Activated T-cell treated with anti-CD3 and anti-CD28 coated beads, Interleukin-2, amount 50 U/mL, for 72 hours (primary cell): ENCODE measurements around the gene CCDC85B. TPM values are rescaled to one million over a fixed set of nuclear protein-coding genes. Genes with fewer than 3 reads are reported as not detected.
"Not testable (repeated sequence)": the region's sequence is repeated elsewhere in the genome, so short reads cannot be mapped to it uniquely, and the experiment has no call there.

ENCODE experiments used
- ATAC-seq, 2 donors: fragments of 150-1000 bp; cut with Tn5 transposase; replicated peaks in 1 of 2; 2 replicates each; pipeline ENCODE4 v1.10.0; 2021; ENCODE audit warnings: moderate library complexity in 2 of 2, mild to moderate bottlenecking in 1 of 2
- DNase-seq, 2 donors: peaks; one replicate each; pipeline ENCODE4 v3.0.0; 2021 to 2022; ENCODE audit warnings: mixed read lengths in 1 of 2
- H3K27ac Mint-ChIP-seq: one replicate; pipeline ENCODE4 v1.8.0; 2022; ENCODE audit warnings: mild to moderate bottlenecking, moderate library complexity, mixed read lengths
- H3K27me3 Mint-ChIP-seq: one replicate; pipeline ENCODE4 v1.8.0; 2022; ENCODE audit warnings: low read depth, mixed read lengths
- H3K36me3 Mint-ChIP-seq, 2 donors: one replicate each; pipeline ENCODE4 v1.8.0; 2022; ENCODE audit warnings: mixed read lengths in 2 of 2, mild to moderate bottlenecking in 1 of 2; ENCODE audit not compliant: insufficient read depth in 2 of 2
- H3K4me1 Mint-ChIP-seq: one replicate; pipeline ENCODE4 v1.8.0; 2022; ENCODE audit warnings: low read depth, mixed read lengths
- H3K4me3 Mint-ChIP-seq, 2 donors: one replicate each; pipeline ENCODE4 v1.8.0; 2022; ENCODE audit warnings: mild to moderate bottlenecking in 2 of 2, mixed read lengths in 2 of 2, moderate library complexity in 2 of 2
- H3K9me3 Mint-ChIP-seq, 2 donors: one replicate each; pipeline ENCODE4 v1.8.0; 2022; ENCODE audit warnings: mixed read lengths in 2 of 2
- total RNA-seq, 2 donors: library from RNA; stranded (reverse); gene quantifications; one replicate each; pipeline ENCODE4 v1.2.3, GENCODE V29; 2022

Gene CCDC85B
- total RNA-seq, 2 donors from 2014 or later: 35.4 to 37.5 TPM

DNA sequence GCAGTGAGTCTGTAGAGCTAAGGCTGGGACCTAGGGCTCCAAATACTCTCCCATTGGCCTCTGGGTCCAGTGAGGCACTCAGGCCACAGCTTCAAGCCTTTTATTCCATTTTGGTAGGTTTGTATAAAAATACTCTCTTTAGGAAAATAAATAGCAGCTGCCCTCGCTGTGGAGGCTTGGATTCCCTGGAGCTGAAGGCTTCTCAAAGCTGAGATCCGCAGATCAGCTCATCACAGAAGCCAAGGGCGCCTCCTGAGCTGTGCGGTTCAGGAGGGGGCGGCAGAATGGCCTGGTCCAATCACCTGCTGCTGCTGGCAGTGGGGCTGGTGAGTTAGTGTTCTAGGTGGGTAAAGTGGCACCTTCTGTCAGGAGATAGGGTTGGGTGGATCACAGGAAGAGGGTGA, 1.7 kb downstream of the CCDC85B start:
- not testable (repeated sequence) for ATAC-seq, H3K27me3 Mint-ChIP-seq, H3K9me3 Mint-ChIP-seq, H3K36me3 Mint-ChIP-seq
- Mint-ChIP-seq H3K27ac (peak overlapping the region; percentile 89), H3K4me3 (peak overlapping the region; percentile 91 to 94), H3K4me1 (peaks cover 77% of the 10 kb centered on the region)
- peak; percentile 49 to 54 for DNase-seq

DNA sequence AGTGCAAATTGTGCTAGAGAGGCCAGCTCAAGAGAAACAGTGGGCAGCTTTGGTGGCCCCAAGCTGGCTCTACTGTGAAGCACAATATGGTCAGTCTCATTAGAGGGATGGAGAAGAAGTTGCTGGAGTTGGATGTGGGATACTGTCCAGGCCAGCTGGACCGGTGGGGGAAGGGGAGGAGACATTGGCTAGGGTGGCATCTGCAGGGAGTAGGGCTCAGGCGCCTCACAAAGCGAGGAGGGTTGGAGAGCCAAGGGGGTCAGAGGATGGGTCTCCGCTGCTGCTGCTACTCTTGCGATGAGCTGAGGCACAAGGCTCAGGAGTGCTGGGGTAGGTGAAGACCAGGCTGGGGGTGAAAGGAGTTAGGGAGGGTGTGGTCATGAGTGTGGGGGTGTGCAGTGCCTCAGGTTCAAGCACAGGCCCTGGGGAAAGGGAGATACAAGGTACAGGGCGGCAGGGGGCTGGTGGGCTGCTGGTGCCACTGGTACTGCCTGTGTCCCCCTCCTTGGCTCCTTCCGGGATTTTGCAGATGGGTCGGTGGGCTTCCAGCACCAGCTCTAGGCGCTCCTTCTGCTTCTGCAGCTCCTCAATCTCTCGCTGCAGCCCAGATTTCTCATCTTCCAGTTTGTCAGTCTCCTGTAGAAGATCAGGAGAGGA, 2.3 kb downstream of the CCDC85B start:
- Mint-ChIP-seq H3K4me3 (peak overlapping the region; percentile 91 to 94), H3K4me1 (peaks cover 76% of the 10 kb centered on the region), H3K27me3 (no peaks in the 10 kb centered on the region), H3K9me3 (no peaks in the 10 kb centered on the region), H3K27ac (peak overlapping the region; percentile 89), H3K36me3 (peaks cover 4 to 6% of the 10 kb centered on the region in 2 donors)
- no peak for ATAC-seq
- no peak for DNase-seq

DNA sequence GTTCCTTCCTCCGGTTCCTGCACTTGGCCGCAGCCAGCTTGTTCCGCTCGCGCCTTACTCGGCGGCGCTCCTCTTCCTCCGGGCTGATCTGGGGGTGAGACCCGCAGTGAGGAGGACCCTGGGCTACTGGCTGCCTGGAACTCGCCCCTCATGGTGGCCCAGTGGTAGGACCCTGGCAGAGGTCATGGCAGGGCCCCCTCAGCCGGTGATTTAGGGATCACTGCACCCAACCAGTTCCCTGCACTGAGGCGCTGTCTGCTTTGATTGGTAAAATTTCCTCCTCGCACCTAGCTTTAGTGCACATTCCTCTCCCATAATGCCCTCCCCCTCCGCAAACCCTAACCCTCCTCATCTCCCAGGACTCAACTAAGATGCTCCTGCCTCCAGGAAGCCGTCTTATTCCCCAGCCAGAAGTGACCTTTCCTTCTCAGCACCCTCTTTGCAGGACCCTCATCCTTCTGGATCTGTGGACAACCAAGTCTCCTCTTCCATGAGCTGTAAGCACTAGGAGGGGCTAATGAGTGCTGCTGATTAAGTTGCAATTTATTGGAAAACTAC, 3.6 kb downstream of the CCDC85B start:
- H3K27ac Mint-ChIP-seq: peak overlapping the region; percentile 29
- peak; percentile 53 to 60 for DNase-seq
- H3K4me3 Mint-ChIP-seq: peak overlapping the region; percentile 91 to 94
- no peak for ATAC-seq
- no peaks in the 10 kb centered on the region for H3K9me3 Mint-ChIP-seq
- no peaks in the 10 kb centered on the region for H3K27me3 Mint-ChIP-seq
- H3K4me1 Mint-ChIP-seq: peaks cover 73% of the 10 kb centered on the region
- peaks cover 6 to 7% of the 10 kb centered on the region in 2 donors for H3K36me3 Mint-ChIP-seq

DNA sequence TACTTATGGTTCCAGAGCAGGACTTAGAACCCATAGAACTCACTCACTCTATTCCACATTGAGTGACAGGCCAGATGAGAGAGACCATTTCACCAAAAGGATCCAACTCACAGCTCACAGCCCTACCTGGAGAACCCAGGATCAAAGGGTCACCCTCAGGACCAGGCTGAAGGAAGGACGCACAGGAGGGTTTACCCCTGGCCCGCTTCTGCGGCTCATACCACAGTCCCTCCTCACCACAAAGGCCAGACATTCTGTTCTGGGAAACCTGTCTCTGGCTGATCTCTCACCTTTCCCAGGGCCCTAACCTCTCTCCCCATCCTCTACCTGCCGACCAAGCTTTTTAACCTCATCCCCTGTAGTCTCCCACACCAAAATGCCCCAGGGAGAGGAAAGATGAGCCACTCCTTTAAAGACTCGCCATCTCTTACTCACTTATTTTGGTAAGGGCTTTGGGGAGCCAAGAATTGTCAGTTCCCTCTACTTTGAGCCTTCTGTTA, 5.1 kb downstream of the CCDC85B start:
- H3K9me3 Mint-ChIP-seq: no peaks in the 10 kb centered on the region
- H3K4me3 Mint-ChIP-seq: peak overlapping the region; percentile 35 to 75
- peaks cover 62% of the 10 kb centered on the region for H3K4me1 Mint-ChIP-seq
- H3K36me3 Mint-ChIP-seq: peaks cover 6 to 7% of the 10 kb centered on the region in 2 donors
- no peaks in the 10 kb centered on the region for H3K27me3 Mint-ChIP-seq
- peak overlapping the region; percentile 94 for H3K27ac Mint-ChIP-seq
- DNase-seq: no peak
- no peak for ATAC-seq

DNA sequence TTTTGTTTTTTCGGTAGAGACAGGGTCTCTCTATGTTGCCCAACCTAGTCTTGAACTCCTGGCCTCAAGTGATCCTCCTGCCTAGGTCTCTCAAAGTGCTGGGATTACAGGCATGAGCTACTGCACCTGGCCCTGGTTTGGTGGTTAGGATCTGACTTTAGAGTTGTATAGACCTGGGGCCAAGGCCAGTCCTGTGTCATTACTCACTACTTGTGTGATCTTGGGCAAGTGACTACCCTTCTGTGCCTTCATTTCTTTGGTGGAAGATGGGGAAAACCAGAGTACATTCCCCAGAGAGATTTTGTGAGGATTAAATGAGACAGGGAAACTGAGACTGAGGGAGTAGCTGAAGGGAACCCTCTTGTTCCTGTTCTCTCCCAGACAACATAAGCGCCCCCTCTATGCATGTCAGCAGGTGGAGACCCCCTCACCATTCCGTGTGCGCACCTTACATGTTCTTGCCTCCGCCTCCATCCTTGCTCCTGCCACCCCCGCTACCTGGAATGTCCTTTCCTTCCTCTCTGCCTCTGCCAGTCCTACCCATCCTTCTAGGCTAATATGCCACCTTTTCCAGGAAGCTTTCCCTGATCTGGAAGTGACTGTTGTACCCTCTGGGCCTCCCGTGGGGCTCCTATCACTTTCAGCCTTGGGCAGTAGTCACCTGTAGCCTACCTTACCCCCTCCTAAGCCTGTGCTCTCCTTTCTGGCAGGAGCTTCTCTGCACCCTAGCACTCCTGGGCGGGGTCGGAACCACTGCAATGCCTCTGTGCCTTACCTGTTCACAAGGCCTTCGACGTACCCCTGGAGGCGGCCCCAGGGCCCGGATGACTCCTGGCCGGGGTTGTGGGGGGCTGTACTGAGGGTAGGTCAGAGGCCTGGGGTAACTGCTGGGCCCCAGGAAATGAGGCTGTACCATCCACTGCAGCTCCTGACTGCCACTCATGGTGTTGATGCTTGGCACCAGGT, 5.8 kb downstream of the CCDC85B start:
- DNase-seq: no peak
- peak in 1 of 2 donors; percentile 11 for ATAC-seq
- peak overlapping the region; percentile 94 for H3K27ac Mint-ChIP-seq
- no peaks in the 10 kb centered on the region for H3K27me3 Mint-ChIP-seq
- H3K9me3 Mint-ChIP-seq: no peaks in the 10 kb centered on the region
- H3K4me3 Mint-ChIP-seq: peak overlapping the region; percentile 56 to 75
- peaks cover 6 to 7% of the 10 kb centered on the region in 2 donors for H3K36me3 Mint-ChIP-seq
- H3K4me1 Mint-ChIP-seq: peaks cover 70% of the 10 kb centered on the region

DNA sequence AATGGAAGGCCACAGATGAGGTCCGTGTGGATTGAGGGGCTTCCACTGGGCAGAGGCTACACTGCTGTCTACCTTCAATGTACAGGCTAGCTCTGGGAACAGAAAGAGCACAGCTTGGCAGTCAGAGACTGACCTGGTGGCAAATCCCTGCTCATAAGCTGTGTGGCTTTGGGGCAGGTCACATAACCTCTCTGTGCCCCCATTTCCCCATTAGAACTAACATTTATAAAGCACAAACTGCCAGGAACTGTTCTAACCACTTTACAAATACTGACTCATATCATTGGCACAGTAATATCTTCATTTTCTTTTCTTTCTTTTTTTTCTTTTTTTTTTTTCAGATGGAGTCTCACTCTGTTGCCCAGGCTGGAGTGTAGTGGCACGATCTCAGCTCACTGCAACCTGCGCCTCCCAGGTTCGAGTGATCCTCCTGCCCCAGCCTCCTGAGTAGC, 6.6 kb downstream of the CCDC85B start:
- peaks cover 76% of the 10 kb centered on the region for H3K4me1 Mint-ChIP-seq
- peak overlapping the region; percentile 56 to 75 for H3K4me3 Mint-ChIP-seq
- peaks cover 6 to 7% of the 10 kb centered on the region in 2 donors for H3K36me3 Mint-ChIP-seq
- DNase-seq (no peak), ATAC-seq (no peak)
- H3K27me3 Mint-ChIP-seq: no peaks in the 10 kb centered on the region
- H3K27ac Mint-ChIP-seq: peak overlapping the region; percentile 94
- H3K9me3 Mint-ChIP-seq: no peaks in the 10 kb centered on the region

DNA sequence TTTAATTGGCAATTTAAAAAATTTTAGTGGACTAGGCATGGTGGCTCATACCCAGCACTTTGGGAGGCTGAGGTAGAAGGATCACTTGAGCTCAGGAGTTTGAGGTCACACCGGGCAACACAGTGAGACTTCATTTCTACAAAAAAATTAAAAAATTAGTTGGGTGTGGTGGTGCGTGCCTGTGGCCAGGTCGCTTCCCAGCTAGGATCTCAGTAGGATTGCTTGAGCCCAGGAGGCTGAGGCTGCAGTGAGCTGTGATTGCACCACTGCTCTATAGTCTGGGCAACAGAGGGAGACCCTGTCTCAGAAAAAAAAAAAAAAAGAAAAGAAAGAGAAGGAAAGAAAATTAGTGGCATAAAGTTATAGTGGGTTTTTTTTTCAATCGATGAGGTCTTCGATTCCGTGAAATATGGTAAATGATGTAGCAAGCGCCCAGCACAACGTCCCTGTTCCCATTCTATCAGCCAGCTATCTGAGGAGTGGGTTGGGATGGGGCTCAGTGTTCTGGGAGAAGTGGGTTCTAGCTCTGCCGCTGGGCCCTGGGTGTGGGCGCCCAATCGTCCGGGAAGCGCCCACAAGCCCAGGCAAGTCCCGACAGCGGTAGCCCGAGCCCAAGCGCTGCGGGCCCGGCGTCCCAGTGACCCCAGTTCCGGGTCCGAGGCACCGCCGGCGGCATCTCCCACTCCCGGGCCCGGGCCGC, 8.3 kb downstream of the CCDC85B start:
- Mint-ChIP-seq H3K4me3 (peak overlapping the region; percentile 91 to 93), H3K4me1 (peaks cover 69% of the 10 kb centered on the region), H3K9me3 (no peaks in the 10 kb centered on the region), H3K36me3 (peaks cover 6 to 7% of the 10 kb centered on the region in 2 donors), H3K27me3 (no peaks in the 10 kb centered on the region), H3K27ac (peak overlapping the region; percentile 98)
- ATAC-seq (no peak), DNase-seq (no peak)

DNA sequence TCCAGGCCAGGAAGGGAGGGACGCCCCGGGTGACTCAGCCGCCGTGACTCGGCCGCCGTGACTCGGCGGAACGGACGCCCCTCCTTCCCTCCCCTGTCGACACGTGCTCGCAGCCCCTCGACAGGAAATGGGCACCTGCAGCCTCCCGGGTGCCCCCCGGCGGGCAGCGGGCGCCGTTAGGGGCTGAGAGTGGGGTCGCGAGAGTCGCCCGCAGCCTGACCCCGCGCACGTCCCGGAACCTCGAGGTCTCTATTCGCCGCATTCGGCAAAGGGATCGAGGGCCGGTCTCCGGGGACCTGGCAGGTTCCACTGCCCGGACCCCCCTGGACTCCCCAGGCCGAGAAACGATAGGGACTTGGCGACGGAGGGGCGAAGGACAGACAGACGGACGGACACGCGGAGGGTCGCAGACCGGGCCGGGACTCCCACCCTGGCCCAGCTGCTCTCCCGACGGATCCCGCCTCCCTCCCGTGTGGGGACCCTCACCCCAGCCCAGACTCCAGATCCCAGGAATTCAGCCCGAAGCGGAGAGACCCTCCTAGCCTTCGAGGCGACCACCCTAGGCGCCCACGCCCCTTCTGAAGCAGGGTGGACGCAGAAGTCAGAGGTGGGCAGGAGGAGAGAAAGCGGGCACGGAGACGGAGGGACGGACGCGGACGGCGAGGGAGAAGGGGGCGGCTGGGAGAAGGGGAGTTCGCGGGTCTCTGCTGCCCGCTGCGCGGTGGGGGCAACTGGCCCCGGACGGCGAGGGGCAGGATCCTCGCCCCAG, 9.1 kb downstream of the CCDC85B start:
- no peaks in the 10 kb centered on the region for H3K9me3 Mint-ChIP-seq

DNA sequence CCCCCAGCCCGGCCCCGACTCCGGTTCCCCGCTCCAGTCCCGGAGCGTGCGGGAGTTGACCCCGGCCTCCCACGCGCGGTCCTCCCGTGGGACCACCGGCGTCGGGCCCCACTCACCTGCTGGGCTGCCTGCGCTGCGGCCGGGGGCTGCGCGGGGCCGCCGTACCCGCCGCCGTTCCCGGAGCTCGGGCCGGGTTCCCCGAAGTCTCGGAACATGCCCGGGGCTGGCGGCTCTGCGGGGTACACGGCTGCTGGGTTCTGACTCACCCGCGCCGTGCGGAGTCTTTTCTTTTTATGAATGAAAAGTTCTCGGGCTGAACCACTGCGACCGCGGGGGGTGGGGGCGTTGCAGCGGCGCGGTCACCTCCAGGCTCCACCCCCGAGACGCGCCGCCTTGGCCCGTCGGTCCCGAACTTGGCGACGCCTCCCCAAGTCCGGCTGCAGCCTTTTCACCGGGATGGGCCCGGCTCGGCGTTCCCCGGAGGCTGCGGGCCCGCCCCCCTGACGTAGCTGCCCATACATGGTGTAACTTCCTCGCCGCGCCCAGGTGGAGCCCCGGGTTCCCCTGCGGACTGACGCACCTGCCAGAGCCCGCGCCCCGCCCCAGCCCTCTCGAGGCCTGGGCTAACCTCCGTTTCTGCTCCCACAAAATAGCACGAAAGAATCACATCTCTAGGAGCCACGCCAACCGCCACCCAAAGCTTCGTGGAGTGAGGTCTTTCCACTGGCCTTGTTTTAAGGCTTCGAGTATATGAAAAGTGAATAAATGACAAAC, 9.8 kb downstream of the CCDC85B start, which contains the start of gene FOSL1:
FOSL1 (minus strand) TSS at position 264 of the 774 bp plus-strand sequence; CDS start at position 215, 49 bp downstream.
- Mint-ChIP-seq H3K36me3 (peaks cover 4 to 6% of the 10 kb centered on the region in 2 donors), H3K4me1 (peaks cover 59% of the 10 kb centered on the region), H3K27me3 (no peaks in the 10 kb centered on the region), H3K9me3 (no peaks in the 10 kb centered on the region), H3K4me3 (peak within 1 kb of the TSS; percentile 91 to 93), H3K27ac (peak within 1 kb of the TSS; percentile 72)
- DNase-seq (peak; percentile 95 to 96), ATAC-seq (peak; percentile 77 to 80)

More for the DNA sequence above, 9.1 kb downstream of the CCDC85B start:
- peak overlapping the region; percentile 72 for H3K27ac Mint-ChIP-seq
- peaks cover 6 to 7% of the 10 kb centered on the region in 2 donors for H3K36me3 Mint-ChIP-seq
- H3K4me1 Mint-ChIP-seq: peaks cover 63% of the 10 kb centered on the region
- H3K4me3 Mint-ChIP-seq: peak overlapping the region; percentile 91 to 93
- no peaks in the 10 kb centered on the region for H3K27me3 Mint-ChIP-seq
- peak; percentile 42 to 58 for ATAC-seq
- DNase-seq: peak; percentile 86 to 87

DNA sequence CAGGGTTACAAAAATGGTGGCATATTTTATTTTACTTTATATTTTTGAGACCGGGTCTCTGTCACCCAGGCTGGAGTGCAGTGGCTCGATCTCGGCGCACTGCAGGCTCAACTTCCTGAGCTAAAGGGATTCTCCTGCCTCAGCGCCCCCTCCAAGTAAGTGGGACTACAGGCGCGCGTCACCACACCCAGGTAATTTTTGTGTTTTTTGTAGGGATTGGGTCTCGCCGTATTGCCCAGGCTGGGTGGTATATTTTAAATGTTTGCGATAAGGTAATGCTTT, 10.4 kb downstream of the CCDC85B start:
- H3K27me3 Mint-ChIP-seq: no peaks in the 10 kb centered on the region
- no peak for DNase-seq
- H3K36me3 Mint-ChIP-seq: peaks cover 3 to 6% of the 10 kb centered on the region in 2 donors
- peaks cover 54% of the 10 kb centered on the region for H3K4me1 Mint-ChIP-seq
- H3K4me3 Mint-ChIP-seq: peak overlapping the region; percentile 66 to 77
- no peak overlapping the region for H3K27ac Mint-ChIP-seq
- ATAC-seq: no peak
- H3K9me3 Mint-ChIP-seq: no peaks in the 10 kb centered on the region

DNA sequence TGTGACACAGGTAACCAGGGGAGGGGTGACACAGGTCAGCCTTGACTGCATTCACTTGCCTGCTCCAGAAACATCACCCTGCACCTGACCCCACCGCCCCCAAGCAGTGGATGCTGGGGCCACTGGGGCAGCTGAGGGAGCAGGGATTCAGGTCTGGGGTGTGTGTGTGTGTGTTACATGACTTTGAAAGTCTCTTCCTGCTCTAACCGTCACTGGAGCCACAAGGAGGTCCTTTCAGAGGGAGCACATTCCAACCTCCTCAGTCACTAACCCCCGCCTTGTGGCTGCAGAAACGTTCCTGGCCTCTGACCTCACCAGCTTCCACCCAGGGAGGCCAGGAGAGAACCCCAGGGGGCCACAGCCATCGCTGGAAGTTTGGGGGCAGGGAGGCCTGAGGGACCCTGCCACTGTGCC, 12.6 kb downstream of the CCDC85B start:
- Mint-ChIP-seq H3K9me3 (no peaks in the 10 kb centered on the region), H3K27me3 (no peaks in the 10 kb centered on the region), H3K36me3 (peaks cover 1 to 3% of the 10 kb centered on the region in 2 donors), H3K4me3 (no peak overlapping the region), H3K27ac (no peak overlapping the region), H3K4me1 (peaks cover 35% of the 10 kb centered on the region)
- no peak for ATAC-seq
- DNase-seq: no peak
